Stimulated activated CD4-positive, alpha-beta T cell treated with anti-CD3 and anti-CD28 coated beads, Interleukin-1b, Interleukin-23, amount 100 ng/mL, for 1 hour (primary cell): ENCODE data around the gene NSMCE4A.
A peak's percentile ranks its signal among the peaks of the same experiment; 100 is the strongest.
"Not testable (repeated sequence)": the region's sequence is repeated elsewhere in the genome, so short reads cannot be mapped to it uniquely, and the experiment has no call there.

Experiments used
- DNase-seq, 2 donors: peaks; one replicate each; pipeline ENCODE4 v3.0.0-alpha.2; 2020; ENCODE audit warnings: low read depth in 2 of 2

The NSMCE4A gene

GRCh38 chr10:121936295-121936694 is 38.7 kb downstream of the NSMCE4A start:
- no peak for DNase-seq

- DNase-seq, result no peak
Measured at GRCh38 chr10:121935702-121936101, 39.3 kb downstream of the NSMCE4A start.

DNA sequence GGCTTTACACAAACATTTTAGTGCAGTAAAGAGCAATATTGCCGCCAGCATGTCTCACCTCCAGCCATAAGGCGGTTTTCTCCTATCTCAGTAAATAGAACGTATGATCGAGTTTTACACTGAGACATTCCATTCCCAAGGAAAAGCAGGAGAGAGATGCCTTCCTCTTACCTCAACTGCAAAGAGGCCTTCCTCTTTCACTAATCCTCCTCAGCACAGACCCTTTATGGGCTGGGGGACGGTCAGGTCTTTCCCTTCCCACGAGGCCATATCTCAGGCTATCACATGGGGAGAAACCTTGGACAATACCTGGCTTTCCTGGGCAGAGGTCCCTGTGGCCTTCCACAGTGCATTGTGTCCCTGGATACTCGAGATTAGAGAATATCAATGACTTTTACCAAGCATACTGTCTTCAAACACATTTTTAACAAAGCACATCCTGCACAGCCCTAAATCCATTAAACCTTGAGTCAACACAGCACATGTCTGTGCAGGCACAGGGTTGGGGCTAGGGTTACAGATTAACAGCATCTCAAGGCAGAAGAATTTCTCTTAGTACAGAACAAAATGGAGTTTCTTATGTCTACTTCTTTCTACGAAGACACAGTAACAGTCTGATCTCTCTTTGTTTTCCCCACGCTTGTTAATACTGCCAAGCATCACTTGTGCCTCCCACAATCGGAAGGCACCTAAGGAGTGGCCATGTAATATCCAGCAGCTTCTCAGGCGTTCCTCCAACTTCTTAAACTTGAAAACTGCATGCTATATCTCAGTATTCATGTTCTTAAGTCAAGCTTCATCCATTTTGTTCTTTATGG is 44.5 kb downstream of the NSMCE4A start:
- not testable (repeated sequence) for DNase-seq

- DNase-seq, result not testable (repeated sequence)
Measured at GRCh38 chr10:121929585-121930267, 45.3 kb downstream of the NSMCE4A start.

DNA sequence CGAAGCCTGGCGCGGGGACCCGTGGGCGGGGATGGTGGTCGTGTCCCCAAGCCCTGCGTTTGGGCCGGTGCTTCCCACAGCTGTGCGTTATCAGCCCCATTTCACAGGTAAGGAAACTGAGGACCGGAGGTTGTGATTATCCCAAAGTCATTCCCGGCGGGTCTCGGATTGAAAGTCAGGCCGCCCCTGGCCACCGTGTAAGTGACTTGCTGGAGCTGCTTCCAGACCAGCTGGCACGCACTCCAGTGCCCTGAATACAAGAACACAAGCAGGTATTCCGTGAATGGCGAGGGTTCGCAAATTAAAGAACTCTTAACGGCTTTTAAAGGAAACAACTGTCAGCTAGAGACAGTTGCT is 46.5 kb downstream of the NSMCE4A start:
- peak in 1 of 2 donors; percentile 32 for DNase-seq

DNA sequence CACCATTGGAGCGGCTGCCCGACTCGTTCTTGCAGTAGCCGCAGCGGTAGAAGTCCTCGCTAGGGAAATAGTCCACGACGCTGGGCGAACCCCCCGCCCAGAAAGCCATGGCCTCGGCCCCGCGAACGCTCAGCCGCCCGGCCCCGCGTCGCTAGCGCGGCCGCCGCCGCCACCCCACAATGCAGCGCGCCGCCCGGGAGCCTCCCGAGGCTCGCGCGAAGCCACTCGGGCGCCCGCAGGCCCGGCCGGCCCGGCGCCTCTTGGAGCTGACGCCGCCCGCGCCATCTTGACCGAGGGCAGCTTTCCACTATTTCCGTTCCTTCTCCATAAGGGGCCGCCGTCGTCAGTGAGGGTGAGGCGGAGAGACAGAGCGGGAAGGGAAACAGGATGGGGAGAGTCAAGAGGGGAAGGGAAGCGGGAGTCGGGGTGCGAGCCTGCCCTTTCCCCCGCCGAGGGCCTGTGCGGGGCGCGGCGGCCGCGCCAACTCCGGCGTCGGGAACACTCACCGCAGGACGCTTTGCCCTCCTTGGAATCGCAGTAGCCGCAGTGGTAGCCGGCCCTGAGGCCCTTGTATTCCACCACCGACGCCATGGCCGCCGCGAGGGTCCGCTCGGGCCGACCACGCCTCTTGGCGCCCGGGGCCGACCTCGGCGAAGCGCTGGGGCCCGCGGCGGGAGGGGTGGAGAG is 47.0 kb downstream of the NSMCE4A start, which contains the start of gene ATE1:
ATE1 (minus strand) TSS at position 191 of the 687 bp plus-strand sequence; CDS start at position 109, 82 bp downstream.
- DNase-seq, result peak; percentile 53 to 68

- peak in 1 of 2 donors; percentile 1 for DNase-seq
Measured at GRCh38 chr10:121927318-121927840, 47.6 kb downstream of the NSMCE4A start.

- no peak for DNase-seq
Measured at GRCh38 chr10:121926671-121927317, 48.2 kb downstream of the NSMCE4A start.

GRCh38 chr10:121926157-121926556 is 48.9 kb downstream of the NSMCE4A start:
- no peak for DNase-seq

DNA sequence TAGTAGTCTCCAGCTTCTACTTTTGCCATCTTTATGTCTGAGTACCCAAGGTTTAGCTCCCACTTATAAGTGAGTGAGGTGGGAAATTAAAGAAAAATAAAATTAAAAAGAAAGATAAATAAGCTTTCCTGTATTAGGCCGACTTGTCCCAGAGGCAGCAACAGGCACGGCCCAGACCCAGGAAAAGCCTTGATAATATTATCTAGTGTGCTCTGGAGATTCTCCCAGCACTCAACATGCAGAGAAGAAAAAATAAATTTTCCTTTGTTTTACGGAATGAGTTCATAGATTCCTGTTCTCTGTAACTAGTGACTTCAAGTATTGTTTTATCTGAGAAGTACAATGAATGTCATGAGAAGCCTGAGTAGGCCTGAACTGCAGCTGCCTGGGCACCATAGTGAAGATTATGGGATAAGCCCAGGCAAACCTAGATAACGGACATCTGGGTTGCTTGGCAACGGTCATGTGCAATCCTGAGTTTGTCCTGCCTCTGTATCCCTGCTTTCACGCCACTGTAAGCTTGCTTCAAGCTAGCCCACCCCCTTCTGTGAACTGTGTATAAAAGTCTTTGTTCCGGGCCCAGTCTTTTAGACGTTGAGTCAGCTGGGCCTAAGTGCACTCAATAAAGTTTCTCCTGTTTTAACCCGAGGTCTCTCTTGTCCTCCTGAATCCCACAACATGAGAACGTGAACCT is 53.6 kb downstream of the NSMCE4A start:
- DNase-seq, result no peak

DNA sequence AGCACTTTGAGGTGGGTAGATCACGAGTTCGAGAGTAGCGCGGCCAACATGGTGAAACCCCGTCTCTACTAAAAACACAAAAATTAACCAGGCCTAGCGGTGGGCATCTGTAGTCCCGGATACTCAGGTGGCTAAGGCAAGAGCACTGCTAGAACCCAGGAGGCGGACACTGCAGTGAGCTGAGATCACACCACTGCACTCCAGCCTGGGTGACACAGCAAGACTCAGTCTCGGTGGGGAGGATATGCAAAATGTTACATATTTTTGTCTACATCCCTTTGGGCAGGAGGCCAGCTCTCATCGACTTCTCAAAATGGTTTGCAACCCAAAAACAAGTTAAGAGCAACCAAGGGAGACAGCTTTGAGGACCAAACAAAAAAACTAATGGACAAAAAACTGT is 55.4 kb downstream of the NSMCE4A start:
- no peak for DNase-seq

- not testable (repeated sequence) for DNase-seq
Measured at GRCh38 chr10:121918800-121919199, 56.2 kb downstream of the NSMCE4A start.

- no peak for DNase-seq
Measured at GRCh38 chr10:121914661-121915060, 60.4 kb downstream of the NSMCE4A start.

GRCh38 chr10:121911421-121911697 is 63.7 kb downstream of the NSMCE4A start:
- DNase-seq, result no peak

DNA sequence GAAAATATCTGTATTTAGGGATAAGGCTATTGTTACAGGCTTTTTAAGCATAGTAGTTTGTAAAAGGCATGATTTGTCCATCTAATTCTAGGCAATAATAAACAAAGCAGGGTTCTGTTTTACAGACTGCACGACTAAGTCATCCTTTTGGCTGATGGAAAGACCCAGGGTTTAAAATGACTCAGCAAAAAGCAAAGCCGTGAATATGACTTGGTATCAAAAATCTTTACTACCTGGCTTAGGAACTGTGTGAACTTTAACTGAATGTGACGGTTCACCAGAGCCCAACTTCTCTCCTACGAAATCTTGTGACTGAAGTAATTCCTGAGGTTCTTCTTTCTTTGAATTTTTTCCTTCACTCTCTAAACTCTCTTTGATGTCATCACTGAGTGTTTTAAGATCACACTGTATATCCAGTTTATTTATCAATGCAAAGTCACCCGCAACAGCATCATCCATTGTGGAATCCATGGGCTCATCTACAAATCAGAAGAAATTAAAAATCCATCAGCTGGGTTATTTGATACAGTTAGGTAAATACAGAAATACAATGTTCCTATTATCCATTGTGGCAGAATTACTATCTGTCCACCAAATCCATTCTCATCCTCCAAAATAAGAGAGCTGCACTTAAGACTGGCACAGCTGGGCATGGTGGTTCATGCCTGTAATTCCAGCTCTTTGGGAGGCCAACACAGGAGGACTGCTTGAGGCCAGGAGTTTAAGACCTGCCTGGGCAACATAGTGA is 64.2 kb downstream of the NSMCE4A start:
- no peak for DNase-seq
